Heart right ventricle (tissue), 16 donors: ENCODE measurements around the gene SECTM1. TPM values are rescaled to one million over a fixed set of nuclear protein-coding genes. Genes with fewer than 3 reads are reported as not detected.
A peak's percentile ranks its signal among the peaks of the same experiment; 100 is the strongest.

Experiments used
- ATAC-seq, 8 donors: fragments of 200-7000 bp; cut with Tn5 transposase; one replicate each; pipeline ENCODE4 v1.9.1; 2020; ENCODE audit warnings: mild to moderate bottlenecking in 8 of 8, moderate library complexity in 8 of 8, moderate number of reproducible peaks in 1 of 8
- DNase-seq, 2 donors: peaks; one replicate each; pipeline ENCODE4 v3.0.0-alpha.2; 2020
- H3K27ac ChIP-seq, 10 donors: fragments of 200-600 bp; sonication (generic) in 2 of 10; one replicate each; pipeline versions ENCODE4 v1.5.0 to v1.8.0; 2020 to 2022; ENCODE audit warnings: mild to moderate bottlenecking in 3 of 10
- H3K27me3 ChIP-seq, 7 donors: fragments of 200-600 bp; one replicate each; pipeline ENCODE4 v1.8.0; 2021 to 2022; ENCODE audit warnings: mild to moderate bottlenecking in 2 of 7
- H3K36me3 ChIP-seq, 9 donors: fragments of 200-600 bp; sonication (generic) in 1 of 9; one replicate each; pipeline versions ENCODE4 v1.5.0 to v1.8.0; 2020 to 2022; ENCODE audit warnings: mild to moderate bottlenecking in 2 of 9
- H3K4me1 ChIP-seq, 9 donors: fragments of 200-600 bp; sonication (generic) in 1 of 9; one replicate each; pipeline versions ENCODE4 v1.5.0 to v1.8.0; 2020 to 2022; ENCODE audit warnings: mild to moderate bottlenecking in 4 of 9
- H3K4me3 ChIP-seq, 10 donors: fragments of 200-600 bp; sonication (generic) in 2 of 10; one replicate each; pipeline versions ENCODE4 v1.5.0 to v1.8.0; 2020 to 2022; ENCODE audit warnings: mild to moderate bottlenecking in 7 of 10, moderate library complexity in 2 of 10
- H3K9me3 ChIP-seq, 11 donors: fragments of 200-600 bp in 10 of 11; sonication (generic) in 2 of 11; one replicate each; pipeline versions ENCODE4 v1.5.0 to v1.8.0; 2013 to 2022; ENCODE audit warnings: mild to moderate bottlenecking in 2 of 11, control low read depth in 1 of 11, moderate library complexity in 1 of 11
- WGBS, 2 donors: extraction: QIAGEN DNeasy Blood & Tissue Kit; methylation state at CpG; one replicate each; pipeline ENCODE4 v1.1.7; 2013; ENCODE audit warnings: inconsistent platforms in 1 of 2; 5-methylcytosine and 5-hydroxymethylcytosine counted together
- intact Hi-C, 10 donors: fragments of 100-400 bp; cut with DNase I; formaldehyde crosslinking; loops; one replicate each; pipeline versions ENCODE4 v1.11.1 to v1.14.2; 2022
- polyA plus RNA-seq, 2 donors: library from polyadenylated mRNA; stranded (reverse); fragments of 200-250 nt; gene quantifications; one replicate each; pipeline ENCODE4 v1.2.3, GENCODE V29; 2013
- total RNA-seq, 10 donors: library from RNA; stranded (reverse); fragmentation: NEBNext Ultra II Directional in 3 of 10; extraction: Animal tissue kit (Norgen Biotek cat#: 25700) in 3 of 10; gene quantifications; one replicate each; pipeline versions ENCODE4 v1.2.1 to v1.2.4, GENCODE V29; 2021 to 2023
- TF ChIP-seq, protein P1 (sequence below), 9 donors: fragments of 200-600 bp; sonication (generic) in 2 of 9; IDR thresholded peaks; one replicate each; pipeline versions ENCODE4 v1.5.0 to v1.8.0; 2021 to 2022; ENCODE audit warnings: antibody characterized with exemption in 9 of 9, mild to moderate bottlenecking in 5 of 9, moderate library complexity in 1 of 9
- donor health status: Arrhythmogenic right ventricular cardiomyopathy.
- donor health status: ischemic (EF 13 %, LVEDD 7.1; RV severe dilation, severe dysfunction).
- donor health status: healthy with polysubstance abuse.
- donor health status: DM: no; HTN: yes; CAD: no.
- donor health status: DM: no; HTN: no; CAD: no.
- donor health status: ischemic (EF 25% LVEDD 6.9; RV normal size, moderate dysfunction).
- donor health status: ischemic (EF 25% LVEDD 5.7; RV mildly dilated, moderate dysfunction).
- donor health status: healthy.
- donor health status: DM: yes; HTN: yes; CAD: no.
- donor health status: Ischemic cardiomyopathy.
- donor health status: ischemic (EF 35%, LVEDD 5.7; RV mildly dilated, moderate dysfunction).
- donor health status: nonischemic (EF 11% LVEDD 7.7; RV severe dilation, severe dysfunction).
- donor health status: DM: yes; HTN: yes; CAD: no.
- donor health status: PGD.
- donor health status: ischemic (EF 29% LVEDD 5.4; RV normal size, mild dysfunction).
- donor health status: nonischemic (EF 23%, LVEDD 6.1; RV moderate dilation, normal function).

The SECTM1 gene
- total and polyA plus RNA-seq, 12 donors: 1.7 to 29.9 (median 3.6) TPM

DNA sequence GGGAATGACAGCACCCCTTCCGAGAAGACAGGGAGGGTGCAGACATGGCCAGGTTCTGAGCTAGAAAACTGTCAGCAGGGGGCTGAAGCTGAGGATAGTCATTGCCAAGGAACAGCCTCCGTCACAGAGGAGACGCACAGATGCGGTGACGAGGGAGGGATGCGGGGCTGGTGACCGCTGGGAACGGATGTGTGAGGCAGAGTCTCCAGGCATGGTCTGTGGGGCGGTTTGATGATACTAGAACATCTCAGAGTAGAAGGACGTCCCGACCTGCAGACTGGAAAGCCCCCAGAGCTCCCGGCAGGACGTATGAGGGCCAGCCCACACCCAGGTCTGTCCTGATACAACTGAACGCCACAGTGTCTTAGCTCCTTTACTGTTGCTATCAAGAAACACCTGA is 58.2 kb downstream of the SECTM1 start:
- intact Hi-C loops: no loop called here
- ATAC-seq (no peak), DNase-seq (no peak)
- peaks cover 9 to 46% (median 31%) of the 10 kb centered on the region in 9 donors for H3K4me1 ChIP-seq
- H3K27ac ChIP-seq: no peak overlapping the region
- 95 to 96% methylated on average over 14 of the region's 14 CpGs for WGBS, 2 donors
- no peak overlapping the region for H3K4me3 ChIP-seq
- H3K27me3 ChIP-seq: no peaks in the 10 kb centered on the region
- H3K36me3 ChIP-seq: peaks cover 0 to 22% (median 9%) of the 10 kb centered on the region in 9 donors
- TF ChIP-seq, protein P1, sequence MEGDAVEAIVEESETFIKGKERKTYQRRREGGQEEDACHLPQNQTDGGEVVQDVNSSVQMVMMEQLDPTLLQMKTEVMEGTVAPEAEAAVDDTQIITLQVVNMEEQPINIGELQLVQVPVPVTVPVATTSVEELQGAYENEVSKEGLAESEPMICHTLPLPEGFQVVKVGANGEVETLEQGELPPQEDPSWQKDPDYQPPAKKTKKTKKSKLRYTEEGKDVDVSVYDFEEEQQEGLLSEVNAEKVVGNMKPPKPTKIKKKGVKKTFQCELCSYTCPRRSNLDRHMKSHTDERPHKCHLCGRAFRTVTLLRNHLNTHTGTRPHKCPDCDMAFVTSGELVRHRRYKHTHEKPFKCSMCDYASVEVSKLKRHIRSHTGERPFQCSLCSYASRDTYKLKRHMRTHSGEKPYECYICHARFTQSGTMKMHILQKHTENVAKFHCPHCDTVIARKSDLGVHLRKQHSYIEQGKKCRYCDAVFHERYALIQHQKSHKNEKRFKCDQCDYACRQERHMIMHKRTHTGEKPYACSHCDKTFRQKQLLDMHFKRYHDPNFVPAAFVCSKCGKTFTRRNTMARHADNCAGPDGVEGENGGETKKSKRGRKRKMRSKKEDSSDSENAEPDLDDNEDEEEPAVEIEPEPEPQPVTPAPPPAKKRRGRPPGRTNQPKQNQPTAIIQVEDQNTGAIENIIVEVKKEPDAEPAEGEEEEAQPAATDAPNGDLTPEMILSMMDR (IDR thresholded peaks at IDR 0.05): no peak
- H3K9me3 ChIP-seq: no peaks in the 10 kb centered on the region

DNA sequence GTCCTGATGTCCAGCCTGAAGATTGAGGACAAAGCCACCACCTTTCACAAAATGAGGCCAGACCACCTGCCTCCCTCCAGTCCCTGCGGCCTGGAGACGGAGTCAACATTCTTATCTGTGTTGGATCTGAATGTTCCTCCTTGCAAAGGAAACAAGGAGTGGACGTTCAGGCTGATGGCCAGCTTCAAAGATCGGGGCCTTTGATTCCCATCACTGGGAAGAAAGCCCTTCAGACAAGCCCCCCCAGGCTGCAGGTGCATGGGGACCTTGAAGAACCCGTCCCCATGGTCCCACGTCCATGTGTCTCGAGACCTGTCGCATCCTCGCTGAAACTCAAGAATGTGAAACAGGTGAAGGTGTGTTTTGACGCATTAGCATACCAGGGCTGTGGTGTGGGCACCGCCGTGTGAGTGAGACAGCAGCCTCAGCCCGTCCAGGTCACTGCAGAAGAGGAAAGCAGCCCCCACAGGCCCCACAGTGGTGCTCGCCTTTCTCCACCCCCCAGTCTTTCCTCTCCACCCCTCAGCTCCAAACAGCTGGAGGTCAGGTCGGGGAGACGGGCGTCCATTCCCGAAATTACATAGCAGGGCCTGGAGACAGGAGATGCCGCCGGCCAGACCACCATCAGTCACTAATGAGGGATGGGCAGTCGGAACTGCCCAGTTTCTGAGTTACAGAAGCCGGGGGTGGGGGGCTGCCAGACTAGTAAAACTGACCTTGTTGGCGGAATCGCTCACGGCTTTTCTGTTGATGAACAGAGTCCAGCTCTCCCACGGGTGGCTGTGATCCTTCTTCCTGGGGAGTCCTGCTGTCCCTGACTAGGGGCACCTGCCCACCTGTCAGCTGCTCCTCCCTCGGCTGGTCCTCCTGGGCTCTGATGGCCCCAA is 59.2 kb downstream of the SECTM1 start:
- no peaks in the 10 kb centered on the region for H3K9me3 ChIP-seq
- 75 to 77% methylated on average over 27 of the region's 27 CpGs for WGBS, 2 donors
- peak overlapping the region; percentile 61 to 96 (median 88) for H3K4me3 ChIP-seq
- no peak for DNase-seq
- H3K4me1 ChIP-seq: peaks cover 14 to 48% (median 39%) of the 10 kb centered on the region in 9 donors
- TF ChIP-seq, protein P1 (IDR thresholded peaks at IDR 0.05): no peak
- ATAC-seq: no peak
- H3K27ac ChIP-seq: peak overlapping the region in 9 of 10 donors; percentile 93 to 100 (median 98)
- H3K36me3 ChIP-seq: peaks cover 0 to 32% (median 9%) of the 10 kb centered on the region in 9 donors
- intact Hi-C loops: loop anchor here in 2 of 10 donors (5.0 kb wide), 1 partner anchor 37 kb away; no protein-coding TSS in a partner anchor
- no peaks in the 10 kb centered on the region for H3K27me3 ChIP-seq

DNA sequence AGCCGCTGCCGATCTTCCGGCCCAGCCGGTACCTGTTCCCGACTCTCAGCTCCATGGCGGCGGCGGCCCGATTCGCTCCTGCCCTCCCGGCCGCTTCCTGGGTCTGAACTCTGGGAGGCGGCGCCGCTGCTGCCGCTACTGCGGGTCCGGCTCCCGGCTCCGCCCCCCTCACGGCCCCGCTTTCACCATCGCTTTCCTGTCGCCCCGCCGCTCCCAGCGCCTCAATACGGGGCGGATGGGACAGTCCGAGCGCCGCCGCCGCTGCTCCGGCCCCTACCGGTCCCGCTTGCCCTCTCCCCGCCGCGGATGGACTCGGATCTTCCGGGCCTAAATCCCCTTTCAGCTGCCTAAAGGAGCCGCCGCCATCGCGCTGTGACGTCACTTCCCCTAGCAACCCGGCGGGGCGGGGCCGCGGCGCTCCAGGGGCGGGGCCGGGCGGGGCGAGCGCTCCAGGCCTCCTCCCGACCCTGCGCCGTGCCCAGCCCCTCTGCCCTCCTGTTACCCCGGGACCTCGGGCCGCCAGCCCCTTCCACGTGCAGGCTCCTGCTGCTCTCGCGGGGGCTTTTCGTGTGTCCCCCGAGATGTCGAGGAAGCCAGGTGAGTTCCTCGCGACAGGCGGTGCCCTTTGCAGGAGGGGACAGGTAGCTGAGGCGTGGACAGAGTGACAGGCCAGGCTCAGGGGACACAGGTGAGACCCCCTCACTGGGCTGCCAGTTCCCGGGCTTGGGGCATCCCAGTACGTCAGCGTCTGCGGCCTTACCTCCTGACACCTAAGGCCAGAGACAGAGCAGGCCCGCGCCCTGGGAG is 60.0 kb downstream of the SECTM1 start, which contains the start of gene CSNK1D:
TSS of gene CSNK1D (minus strand) at position 374 of the 807 bp plus-strand sequence. CDS start at position 55, 319 bp downstream.
- Histone ChIP-seq H3K4me1 (peaks cover 14 to 52% (median 47%) of the 10 kb centered on the region in 9 donors), H3K4me3 (peak within 1 kb of the TSS; percentile 61 to 96 (median 88)), H3K27me3 (no peaks in the 10 kb centered on the region), H3K27ac (peak within 1 kb of the TSS; percentile 86 to 100 (median 98)), H3K36me3 (peaks cover 0 to 40% (median 9%) of the 10 kb centered on the region in 9 donors), H3K9me3 (no peaks in the 10 kb centered on the region)
- intact Hi-C loops: loop anchor here in 4 of 10 donors (1.0 to 5.0 kb wide), 5 partner anchors 15 to 36 kb away; no protein-coding TSS in a partner anchor
- peak; percentile 92 to 93 for DNase-seq
- TF ChIP-seq, protein P1 (IDR thresholded peaks at IDR 0.05): no peak
- WGBS, 2 donors: 4% methylated on average over 75 to 80 of the region's 80 CpGs
- ATAC-seq: peak; percentile 93 to 96 (median 94)
